Activated CD4-positive, alpha-beta T cell treated with anti-CD3 and anti-CD28 coated beads for 24 hours (primary cell): Measurements from ENCODE around the gene NOBOX.
"Not testable (repeated sequence)": the region's sequence is repeated elsewhere in the genome, so short reads cannot be mapped to it uniquely, and the experiment has no call there.

Experiments used
- DNase-seq, 2 donors: peaks; one replicate each; pipeline ENCODE4 v3.0.0-alpha.2; 2020; ENCODE audit warnings: low read depth in 2 of 2

NOBOX gene

DNA sequence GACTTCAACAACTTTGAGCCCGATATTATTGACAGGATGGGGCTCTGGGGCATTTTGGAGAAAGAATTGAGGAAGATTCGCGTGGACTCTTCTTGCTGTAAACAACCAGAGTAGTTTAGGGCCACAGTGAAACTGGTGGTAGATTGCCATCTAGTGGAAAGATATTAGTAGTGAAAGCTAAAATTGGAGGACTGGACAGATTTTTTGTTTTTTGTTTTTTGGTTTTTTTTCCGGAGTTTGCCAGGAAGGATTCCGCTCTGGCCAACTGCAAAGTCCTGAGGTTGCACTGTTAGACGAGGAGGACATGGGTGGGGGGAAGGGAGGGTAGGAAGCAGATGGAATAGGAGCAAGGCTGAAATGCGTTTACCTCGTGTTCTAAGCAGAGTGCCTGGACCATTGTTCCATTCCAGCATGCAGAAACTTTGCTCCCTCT lies 11.7 kb downstream of the NOBOX start:
- DNase-seq = no peak

DNA sequence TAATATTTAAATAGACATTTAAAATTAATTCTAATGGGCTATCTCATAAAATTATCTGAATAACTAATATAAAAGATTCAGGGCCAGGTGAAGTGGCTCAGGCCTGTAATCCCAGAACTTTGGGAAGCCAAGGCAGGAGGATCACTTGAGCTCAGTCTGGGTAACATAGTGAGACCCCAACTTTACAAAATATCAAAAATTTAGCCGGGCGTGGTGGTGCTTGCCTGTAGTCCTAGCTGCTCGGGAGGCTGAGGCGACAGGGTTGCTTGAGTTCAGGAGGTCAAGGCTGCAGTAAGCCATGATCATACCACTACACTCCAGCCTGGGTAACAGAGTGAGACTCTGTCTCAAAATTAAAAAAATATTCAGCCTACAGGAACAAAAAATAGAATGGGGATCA lies 12.5 kb downstream of the NOBOX start:
- DNase-seq = no peak

DNA sequence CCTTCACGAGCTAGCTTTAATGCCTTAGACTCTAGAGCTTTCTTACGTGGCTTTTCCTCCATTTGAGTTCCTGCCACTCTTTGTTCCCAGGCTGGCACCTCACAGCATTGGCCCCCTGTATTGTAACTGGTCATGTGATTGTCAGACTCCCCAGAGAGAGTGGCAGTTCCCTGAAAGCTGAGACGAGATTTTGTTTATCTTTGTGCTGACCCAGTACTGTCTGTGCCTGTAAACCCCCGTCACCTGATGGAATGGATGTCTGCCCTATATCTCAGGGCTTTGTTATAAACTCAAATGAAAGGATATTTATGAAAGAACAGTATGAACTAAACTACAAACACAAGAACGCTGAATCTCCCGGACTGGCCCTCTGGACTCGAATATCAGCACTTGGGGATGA lies 13.0 kb downstream of the NOBOX start:
- DNase-seq = no peak

DNA sequence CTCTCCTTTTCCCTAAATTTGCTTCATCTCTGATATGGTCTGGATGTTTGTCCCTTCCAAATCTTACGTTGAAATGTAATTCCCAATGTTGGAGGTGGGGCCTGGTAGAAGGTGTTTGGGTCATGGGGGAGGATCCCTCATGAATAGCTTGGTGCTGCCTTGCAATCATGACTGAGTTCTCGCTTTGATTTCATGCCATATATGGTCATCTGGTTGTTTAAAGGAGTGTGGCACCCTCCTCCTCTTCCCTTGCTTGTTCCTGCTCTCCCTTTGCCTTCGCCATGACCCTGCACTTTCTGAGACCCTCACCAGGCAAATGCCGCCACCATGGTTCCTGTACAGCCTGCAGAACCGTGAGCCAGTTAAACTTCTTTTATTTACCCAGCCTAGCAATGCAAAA lies 14.5 kb downstream of the NOBOX start:
- DNase-seq = no peak

DNA sequence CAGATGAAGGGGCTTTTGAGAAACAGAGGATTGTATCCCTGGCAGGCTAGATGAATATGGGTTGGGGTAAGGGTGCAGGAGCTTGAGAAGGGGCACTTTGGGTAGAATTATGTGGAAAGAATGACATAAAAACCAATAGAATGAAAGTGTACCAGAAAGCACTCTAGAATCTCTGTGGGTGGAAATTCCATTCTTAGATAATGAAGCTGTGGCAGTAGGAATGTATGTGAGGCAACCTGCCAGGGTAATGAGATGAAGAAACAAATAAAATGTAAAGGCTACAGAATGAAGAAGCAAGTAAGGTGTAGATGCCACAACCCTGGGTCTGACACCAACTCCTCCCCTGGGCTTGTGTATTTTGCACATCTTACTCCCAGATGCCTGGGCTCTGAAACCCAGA lies 16.8 kb downstream of the NOBOX start:
- no peak for DNase-seq

DNA sequence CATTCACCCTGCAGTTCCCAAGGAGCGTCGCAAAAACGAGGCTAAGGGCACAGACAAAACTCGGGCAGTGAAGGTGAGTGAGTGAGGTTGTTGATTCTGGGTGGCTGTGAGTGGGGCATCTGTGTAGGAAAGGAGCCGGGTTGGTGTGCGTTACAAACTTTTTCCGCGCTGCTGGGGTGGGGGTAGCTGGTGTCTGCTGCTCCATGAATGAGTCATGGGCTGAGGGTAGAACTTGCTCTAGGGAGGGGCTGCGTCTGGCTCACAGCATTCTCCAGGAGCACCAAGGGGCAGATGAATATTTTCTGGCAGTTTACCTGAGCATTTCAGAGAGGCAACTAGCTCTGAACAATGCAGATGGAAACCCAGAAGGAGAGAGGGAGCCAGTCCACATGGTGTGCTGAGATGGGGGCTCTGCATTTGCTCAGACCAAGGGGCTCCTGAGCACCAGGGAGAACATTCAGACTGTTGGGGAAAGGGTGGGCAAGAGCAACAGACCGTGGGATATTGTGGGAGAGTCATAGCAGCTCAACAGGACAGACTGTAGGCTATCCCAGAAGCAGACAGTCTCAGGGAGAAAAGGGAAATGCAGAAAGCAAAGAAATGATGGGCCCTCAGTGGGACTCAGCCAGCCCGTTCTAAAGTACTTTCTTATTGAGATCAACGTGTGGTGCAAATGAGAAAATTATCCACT lies 18.8 kb downstream of the NOBOX start:
- peak; percentile 23 to 37 for DNase-seq

DNA sequence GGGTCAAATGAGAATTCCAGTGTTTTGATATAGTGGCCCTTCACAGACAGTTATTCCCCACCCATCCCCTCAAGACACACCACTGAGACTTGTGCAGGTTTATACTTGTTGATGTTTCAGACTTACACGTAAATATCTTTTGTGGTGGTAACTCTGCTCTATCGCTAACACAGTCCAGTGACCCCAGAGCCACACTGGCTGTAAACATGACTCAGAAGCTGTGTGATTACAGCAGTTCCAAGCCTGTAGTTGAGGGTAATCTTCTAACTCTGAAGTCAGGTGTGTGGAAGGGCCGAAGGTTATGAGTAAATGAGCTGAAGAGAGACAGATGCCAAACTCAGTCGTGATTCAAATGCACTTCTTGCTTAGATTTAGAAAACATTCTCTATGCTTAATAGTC lies 19.4 kb downstream of the NOBOX start:
- DNase-seq = no peak

DNA sequence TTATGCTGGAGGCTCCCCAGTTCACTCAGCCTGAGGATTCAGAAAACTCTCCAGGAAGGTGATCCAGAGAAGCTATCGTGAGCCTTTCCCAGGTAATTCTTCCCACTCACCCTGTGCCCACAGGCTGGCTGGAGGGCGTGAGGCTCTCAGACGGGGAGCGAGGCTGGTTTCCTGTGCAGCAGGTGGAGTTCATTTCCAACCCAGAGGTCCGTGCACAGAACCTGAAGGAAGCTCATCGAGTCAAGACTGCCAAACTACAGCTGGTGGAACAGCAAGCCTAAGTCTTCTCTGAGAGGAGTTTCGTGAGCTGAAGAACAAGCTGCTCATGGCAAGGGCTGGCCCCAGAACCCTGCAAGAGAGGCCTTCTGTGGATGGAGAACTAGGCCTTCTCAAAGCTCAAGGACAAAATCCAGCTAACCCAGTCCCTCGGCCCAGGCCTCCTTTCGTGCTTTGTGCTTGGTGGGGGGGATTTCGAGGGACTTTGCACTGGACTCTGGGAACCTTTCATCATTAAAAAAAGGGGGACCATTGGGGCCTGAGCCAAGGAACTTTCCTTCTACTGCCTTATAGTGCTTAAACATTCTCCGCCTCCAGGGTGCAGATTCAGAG lies 23.6 kb downstream of the NOBOX start:
- no peak for DNase-seq

DNA sequence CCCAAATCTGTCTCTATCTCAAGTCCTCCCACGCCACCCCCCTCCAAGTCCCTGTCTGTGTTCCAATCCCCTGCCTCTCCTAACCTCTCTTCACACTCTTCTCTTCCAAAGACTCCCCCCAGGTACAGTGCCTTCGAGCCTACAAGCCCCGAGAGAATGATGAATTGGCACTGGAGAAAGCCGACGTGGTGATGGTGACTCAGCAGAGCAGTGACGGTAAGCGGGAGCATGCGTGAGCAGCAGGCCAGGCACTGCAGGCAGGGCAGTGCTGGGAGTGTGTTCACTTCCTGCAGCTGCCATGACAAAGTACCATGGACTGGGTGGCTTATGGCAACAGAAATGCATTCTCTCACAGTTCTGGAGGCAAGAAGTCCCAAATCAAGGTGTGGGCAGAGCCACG lies 24.8 kb downstream of the NOBOX start:
- no peak for DNase-seq

DNA sequence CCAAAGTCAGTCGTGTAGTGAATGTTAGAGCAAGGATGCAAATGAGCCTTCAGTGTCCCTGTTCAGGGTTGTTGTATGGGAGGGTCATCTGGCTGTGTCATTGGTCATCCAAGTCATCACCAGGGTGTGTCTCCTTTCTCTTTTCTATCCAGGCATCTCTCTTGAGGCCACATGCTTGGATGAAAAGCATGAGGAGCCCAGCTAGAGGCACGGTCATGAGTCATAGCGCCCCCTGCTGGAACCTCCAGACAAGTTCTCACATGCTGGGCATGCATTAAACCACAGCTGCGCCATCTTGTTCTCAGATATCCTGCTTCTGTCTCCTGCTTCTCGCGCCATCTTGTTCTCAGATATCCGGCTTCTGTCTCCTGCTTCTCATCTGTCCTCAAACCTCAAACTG lies 34.3 kb downstream of the NOBOX start:
- DNase-seq = not testable (repeated sequence)

DNA sequence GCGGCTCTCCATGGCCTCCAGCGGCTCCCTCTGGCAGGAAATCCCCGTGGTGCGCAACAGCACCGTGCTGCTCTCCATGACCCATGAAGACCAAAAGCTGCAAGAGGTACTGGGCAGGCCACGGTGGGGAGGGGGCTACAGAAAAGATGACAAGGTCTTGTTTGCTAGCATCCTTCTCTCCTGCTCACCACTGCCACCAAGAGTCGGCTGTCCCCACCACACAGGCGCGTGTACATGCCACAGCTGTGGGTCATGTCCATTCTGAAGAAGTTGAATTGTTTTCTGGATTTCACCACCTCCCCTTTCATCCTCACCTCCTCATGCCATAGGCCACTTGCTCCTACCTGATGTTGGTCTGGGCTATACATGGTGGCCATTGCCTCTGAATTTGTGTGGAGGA lies 36.2 kb downstream of the NOBOX start:
- DNase-seq = not testable (repeated sequence)

DNA sequence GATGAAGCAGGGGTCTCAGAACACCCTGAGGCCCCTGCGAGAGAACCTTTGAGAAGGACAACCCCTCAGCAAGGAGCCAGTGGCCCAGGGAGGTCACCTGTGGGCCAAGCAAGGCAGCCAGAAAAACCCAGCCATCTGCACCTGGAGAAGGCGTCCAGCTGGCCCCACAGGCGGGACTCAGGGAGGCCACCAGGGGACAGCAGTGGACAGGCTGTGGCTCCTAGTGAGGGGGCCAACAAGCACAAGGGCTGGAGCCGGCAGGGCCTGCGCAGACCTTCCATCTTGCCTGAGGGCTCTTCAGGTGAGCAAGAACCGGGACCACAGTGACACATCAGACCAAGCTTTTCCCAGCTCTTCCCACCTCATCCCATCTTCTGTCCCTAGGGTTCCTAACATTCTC lies 38.0 kb downstream of the NOBOX start:
- not testable (repeated sequence) for DNase-seq

DNA sequence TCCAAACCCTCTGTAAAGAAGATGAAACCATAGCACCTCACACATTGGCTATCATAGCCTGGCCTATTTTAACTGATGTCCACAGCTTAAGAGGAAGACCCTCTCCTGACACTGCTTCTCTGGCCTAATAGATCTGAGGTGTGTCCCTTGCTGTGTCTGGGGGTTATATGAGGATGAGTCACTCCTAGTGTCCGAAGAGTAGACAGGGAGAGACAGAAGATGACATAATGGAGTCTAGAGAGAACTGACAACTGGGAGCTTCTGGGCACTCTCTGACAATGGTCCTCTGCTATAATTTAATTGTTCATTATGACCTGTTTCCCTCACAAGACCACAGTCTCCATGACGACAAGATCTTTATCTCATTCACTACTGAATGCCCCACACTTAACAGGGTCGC lies 41.4 kb downstream of the NOBOX start:
- not testable (repeated sequence) for DNase-seq

DNA sequence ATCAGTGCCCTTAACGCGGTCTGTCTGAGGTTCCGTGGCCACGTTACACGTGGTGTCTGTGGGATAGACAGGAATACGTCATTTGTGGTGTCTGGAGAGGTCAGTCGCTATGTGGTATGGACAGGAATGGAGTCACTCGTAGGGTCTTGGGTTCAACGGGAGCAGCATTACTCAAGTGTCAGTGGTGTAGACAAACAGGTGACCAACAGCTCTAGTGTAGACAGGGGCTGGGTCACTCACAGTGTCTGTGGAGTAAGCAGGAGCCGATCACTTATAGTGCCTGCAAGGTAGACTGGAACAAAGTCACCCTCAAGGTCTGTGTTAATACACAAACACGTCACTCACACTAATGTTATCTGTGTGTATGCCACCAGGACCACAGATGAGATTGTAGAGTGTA lies 46.6 kb downstream of the NOBOX start:
- not testable (repeated sequence) for DNase-seq

DNA sequence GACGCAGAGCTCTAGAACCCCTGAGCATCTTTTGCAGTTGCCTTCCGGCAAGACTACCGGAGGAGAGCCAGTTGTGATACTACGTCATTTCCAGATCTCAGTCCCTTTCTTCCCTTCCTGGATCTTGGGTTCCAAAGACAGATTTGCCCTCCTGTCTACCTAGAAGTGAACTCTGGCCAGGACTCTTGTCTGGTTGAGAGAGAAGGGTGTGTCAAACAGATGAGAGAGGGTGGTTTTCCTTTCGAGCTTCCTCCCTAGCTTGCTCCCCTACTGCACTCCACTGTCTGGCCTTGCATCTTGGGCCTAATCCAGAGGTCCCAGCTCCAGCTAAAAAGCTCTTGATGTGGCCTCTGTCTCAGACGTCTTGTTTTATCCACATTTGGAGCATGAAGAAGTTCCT lies 47.3 kb downstream of the NOBOX start:
- DNase-seq = not testable (repeated sequence)

DNA sequence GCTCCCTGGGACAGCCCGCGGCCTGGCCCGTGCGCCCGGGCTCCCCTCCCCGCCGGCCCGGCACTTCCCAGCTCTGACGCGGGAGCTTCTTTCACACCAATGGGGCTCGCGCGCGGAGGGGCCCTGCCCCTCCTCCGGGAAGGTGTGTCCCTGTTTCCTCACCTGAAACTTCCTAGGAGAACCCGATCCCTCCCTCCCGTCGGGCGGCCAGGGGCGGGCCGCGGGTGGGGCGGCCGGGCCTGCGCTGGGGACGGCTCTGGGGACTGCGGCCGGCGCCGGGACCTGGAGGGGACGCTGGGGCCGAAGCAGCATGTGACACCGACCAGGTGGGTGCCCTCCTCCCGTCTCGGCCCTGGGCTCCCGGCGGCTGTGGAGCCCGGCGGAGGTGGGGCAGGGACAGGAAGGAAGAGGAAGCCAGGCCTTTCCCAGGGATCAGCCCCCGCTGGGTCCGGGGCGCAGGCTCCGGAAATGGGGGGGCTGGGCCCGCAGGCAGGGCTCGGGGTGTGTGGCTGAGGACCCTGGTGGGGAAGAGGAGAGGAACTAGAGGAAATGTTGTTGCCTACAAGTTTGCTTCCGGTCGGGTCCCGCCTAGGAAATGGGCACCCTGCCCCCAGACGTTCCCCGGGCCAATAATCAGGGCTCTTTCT lies 48.2 kb downstream of the NOBOX start, which contains the start of gene ARHGEF5:
ARHGEF5 (plus strand) TSS at position 227 of the 647 bp plus-strand sequence. CDS start 7,268 bp downstream, outside the sequence.
- not testable (repeated sequence) for DNase-seq

DNA sequence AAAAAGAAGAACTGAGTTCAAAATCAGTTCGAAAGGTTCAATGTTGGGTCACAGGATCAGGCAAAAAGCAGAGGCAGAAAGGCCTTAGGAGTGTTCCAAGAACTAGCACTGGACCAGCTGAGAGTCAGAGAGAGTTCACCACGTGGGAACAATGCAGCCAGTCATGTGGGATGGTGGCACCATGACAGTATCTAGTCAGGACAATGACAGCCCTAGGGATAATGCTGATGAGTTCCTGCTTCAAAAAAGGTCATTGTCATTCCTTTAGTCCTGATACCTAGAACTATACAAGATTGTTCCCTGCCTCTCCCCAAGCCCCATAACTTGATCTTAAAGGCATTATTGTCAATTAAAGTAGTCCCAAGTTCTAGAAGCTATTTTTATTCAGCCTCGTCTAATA lies 51.8 kb downstream of the NOBOX start:
- not testable (repeated sequence) for DNase-seq

DNA sequence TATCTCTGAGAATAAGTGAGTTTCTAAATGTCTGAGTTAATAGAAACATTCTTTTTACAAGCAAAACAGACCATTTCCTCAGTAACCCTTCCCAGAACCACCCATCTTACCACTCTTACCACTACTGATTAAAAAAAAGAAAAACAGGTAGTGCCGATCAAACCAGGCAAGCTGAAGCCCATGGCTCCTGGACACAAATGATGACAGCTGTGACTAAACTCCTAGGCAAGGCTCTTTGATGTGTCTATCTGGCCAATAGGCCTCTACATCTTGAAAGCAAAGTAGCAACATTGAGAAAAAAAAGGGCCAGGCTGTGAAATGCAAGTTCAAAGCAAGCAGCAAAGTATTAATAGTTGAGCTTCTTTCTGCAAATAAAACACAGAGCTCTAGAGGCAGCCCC lies 54.9 kb downstream of the NOBOX start:
- not testable (repeated sequence) for DNase-seq
